Caco-2 (cell line): Measurements from ENCODE around the gene MIPEP. TPM values are rescaled to one million over a fixed set of nuclear protein-coding genes. Genes with fewer than 3 reads are reported as not detected.

Source experiments
- BruUV-seq: library from RNA; stranded (reverse); fragments of 400-500 nt; replicated peaks from 2 replicates; lab custom pipeline; 2021; lab: Mats Ljungman, UMichigan
- CTCF ChIA-PET: fragments of 300-600 bp; sonication (Branson Sonifier 250); formaldehyde crosslinking; loops from one replicate; lab custom pipeline; 2022; ENCODE audit warnings: antibody characterized with exemption; lab: Charles Lee
- POLR2A ChIA-PET: fragments of 300-600 bp; sonication (Branson Sonifier 250); formaldehyde crosslinking; loops from one replicate; lab custom pipeline; 2022; ENCODE audit warnings: antibody characterized with exemption; lab: Charles Lee
- DNase-seq, 2 experiments: peaks; one replicate each; pipeline versions ENCODE4 v3.0.0 to v3.0.0-alpha.2; 2020 to 2022
- H3K27me3 ChIP-seq: replicated peaks from 2 replicates; pipeline ENCODE4 v1.6.0; 2011; ENCODE audit warnings: low read length; ENCODE audit not compliant: control insufficient read depth, insufficient read depth
- H3K36me3 ChIP-seq: 2 replicates; pipeline ENCODE4 v1.5.1; 2011; ENCODE audit warnings: low read length; ENCODE audit not compliant: control insufficient read depth, insufficient read depth
- H3K4me1 ChIP-seq: fragments of 250-450 bp; sonication (Bioruptor Pico); 2 replicates; pipeline ENCODE4 v1.5.1; 2020; ENCODE audit warnings: mild to moderate bottlenecking
- H3K4me3 ChIP-seq: 2 replicates; pipeline ENCODE4 v1.5.1; 2011; ENCODE audit warnings: low read depth, mild to moderate bottlenecking, control low read depth, low read length
- H3K9me3 ChIP-seq: fragments of 250-450 bp; sonication (Bioruptor Pico); 2 replicates; pipeline ENCODE4 v1.5.1; 2020; ENCODE audit warnings: mild to moderate bottlenecking, moderate library complexity
- H3K27ac Mint-ChIP-seq: one replicate; pipeline ENCODE4 v1.8.0; 2022; ENCODE audit warnings: mixed read lengths; ENCODE audit not compliant: unreplicated experiment
- H3K27me3 Mint-ChIP-seq: one replicate; pipeline ENCODE4 v1.8.0; 2022; ENCODE audit warnings: mixed read lengths; ENCODE audit not compliant: insufficient read depth, unreplicated experiment
- H3K36me3 Mint-ChIP-seq: one replicate; pipeline ENCODE4 v1.8.0; 2022; ENCODE audit warnings: mild to moderate bottlenecking, mixed read lengths; ENCODE audit not compliant: insufficient read depth, unreplicated experiment
- H3K4me1 Mint-ChIP-seq: one replicate; pipeline ENCODE4 v1.8.0; 2022; ENCODE audit warnings: low read depth, mixed read lengths; ENCODE audit not compliant: unreplicated experiment
- H3K4me3 Mint-ChIP-seq: one replicate; pipeline ENCODE4 v1.8.0; 2022; ENCODE audit warnings: mild to moderate bottlenecking, moderate library complexity, mixed read lengths; ENCODE audit not compliant: unreplicated experiment
- H3K9me3 Mint-ChIP-seq: one replicate; pipeline ENCODE4 v1.8.0; 2022; ENCODE audit warnings: mixed read lengths; ENCODE audit not compliant: unreplicated experiment
- intact Hi-C: fragments of 100-400 bp; cut with micrococcal nuclease; formaldehyde crosslinking; loops from one replicate; pipeline ENCODE4 v1.10.0; 2022; ENCODE audit not compliant: unreplicated experiment
- total RNA-seq: library from RNA; stranded (reverse); gene quantifications from 2 replicates; pipeline ENCODE4 v1.2.3, GENCODE V29; 2022
- TF ChIP-seq, protein P1 (sequence below), 2 experiments: fragments of 200-600 bp in 1 of 2; IDR thresholded peaks; 1 replicate in 1 of 2; 2 replicates in 1 of 2; pipeline versions ENCODE4 v1.5.1 to v1.8.0; 2011 to 2022; ENCODE audit warnings: antibody characterized with exemption in 1 of 2, control low read depth in 1 of 2, inconsistent platforms in 1 of 2, low read depth in 1 of 2, low read length in 1 of 2, mild to moderate bottlenecking in 1 of 2, moderate library complexity in 1 of 2; ENCODE audit not compliant: insufficient read depth in 1 of 2, severe bottlenecking in 1 of 2, unreplicated experiment in 1 of 2

The MIPEP gene
- total RNA-seq, 1 experiment from 2014 or later = 40.6 TPM

DNA sequence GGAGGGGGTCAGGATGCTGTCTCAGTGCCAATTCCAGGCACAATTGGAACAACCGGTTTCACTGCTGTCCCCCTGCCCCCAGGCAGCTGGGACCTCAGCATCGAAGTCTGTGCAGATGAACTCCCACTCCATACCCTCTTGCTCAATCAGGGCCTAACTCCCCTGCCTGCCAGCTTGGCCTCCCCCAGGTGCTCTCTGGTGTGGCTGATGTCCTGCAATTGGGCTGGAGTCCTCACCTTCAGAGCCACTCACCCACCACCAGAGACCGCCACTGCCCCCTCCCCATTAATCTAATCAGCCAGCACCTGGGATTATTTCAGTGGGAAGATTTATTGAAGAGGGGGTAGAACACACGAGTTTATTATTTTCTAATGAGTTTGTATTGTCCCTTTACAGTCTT lies 118.8 kb downstream of the MIPEP start:
- POLR2A ChIA-PET = no interaction called here
- BruUV-seq = no TSS peak
- Histone ChIP-seq H3K4me3 (no peak overlapping the region), H3K27me3 (no peaks in the 10 kb centered on the region), H3K9me3 (no peaks in the 10 kb centered on the region), H3K36me3 (no peaks in the 10 kb centered on the region), H3K4me1 (peaks cover 5% of the 10 kb centered on the region; the same call in 1 of the 2 replicates)
- Mint-ChIP-seq H3K27me3 (no peaks in the 10 kb centered on the region), H3K9me3 (no peaks in the 10 kb centered on the region), H3K36me3 (no peaks in the 10 kb centered on the region), H3K27ac (no peak overlapping the region), H3K4me3 (no peak overlapping the region), H3K4me1 (peaks cover 20% of the 10 kb centered on the region)
- TF ChIP-seq, protein P1, sequence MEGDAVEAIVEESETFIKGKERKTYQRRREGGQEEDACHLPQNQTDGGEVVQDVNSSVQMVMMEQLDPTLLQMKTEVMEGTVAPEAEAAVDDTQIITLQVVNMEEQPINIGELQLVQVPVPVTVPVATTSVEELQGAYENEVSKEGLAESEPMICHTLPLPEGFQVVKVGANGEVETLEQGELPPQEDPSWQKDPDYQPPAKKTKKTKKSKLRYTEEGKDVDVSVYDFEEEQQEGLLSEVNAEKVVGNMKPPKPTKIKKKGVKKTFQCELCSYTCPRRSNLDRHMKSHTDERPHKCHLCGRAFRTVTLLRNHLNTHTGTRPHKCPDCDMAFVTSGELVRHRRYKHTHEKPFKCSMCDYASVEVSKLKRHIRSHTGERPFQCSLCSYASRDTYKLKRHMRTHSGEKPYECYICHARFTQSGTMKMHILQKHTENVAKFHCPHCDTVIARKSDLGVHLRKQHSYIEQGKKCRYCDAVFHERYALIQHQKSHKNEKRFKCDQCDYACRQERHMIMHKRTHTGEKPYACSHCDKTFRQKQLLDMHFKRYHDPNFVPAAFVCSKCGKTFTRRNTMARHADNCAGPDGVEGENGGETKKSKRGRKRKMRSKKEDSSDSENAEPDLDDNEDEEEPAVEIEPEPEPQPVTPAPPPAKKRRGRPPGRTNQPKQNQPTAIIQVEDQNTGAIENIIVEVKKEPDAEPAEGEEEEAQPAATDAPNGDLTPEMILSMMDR (IDR thresholded peaks at IDR 0.05; ENCODE audit: insufficient read depth in 1 of 2, low read depth in 1 of 2, low read length in 1 of 2, severe bottlenecking in 1 of 2, unreplicated experiment in 1 of 2) = peak in 1 of 2 experiments; percentile 16
- peak in 1 of 2 experiments; percentile 28 for DNase-seq
- intact Hi-C loops = loop anchor here (1.0 kb wide), 1 partner anchor 101 kb away; no protein-coding TSS in a partner anchor
- CTCF ChIA-PET = no interaction called here

GRCh38 chr13:23769401-23769800 lies 119.8 kb downstream of the MIPEP start:
- Histone ChIP-seq H3K9me3 (no peaks in the 10 kb centered on the region), H3K4me1 (peaks cover 5% of the 10 kb centered on the region; the same call in 1 of the 2 replicates), H3K27me3 (no peaks in the 10 kb centered on the region), H3K4me3 (no peak overlapping the region), H3K36me3 (no peaks in the 10 kb centered on the region)
- BruUV-seq = no TSS peak
- no peaks in the 10 kb centered on the region for H3K27me3 Mint-ChIP-seq
- intact Hi-C loops = no loop called here
- ChIA-PET CTCF (no interaction called here), POLR2A (no interaction called here)
- H3K4me1 Mint-ChIP-seq = peaks cover 20% of the 10 kb centered on the region
- H3K4me3 Mint-ChIP-seq = no peak overlapping the region
- no peak for DNase-seq
- no peaks in the 10 kb centered on the region for H3K9me3 Mint-ChIP-seq
- no peaks in the 10 kb centered on the region for H3K36me3 Mint-ChIP-seq
- H3K27ac Mint-ChIP-seq = no peak overlapping the region
- TF ChIP-seq, protein P1 (IDR thresholded peaks at IDR 0.05; ENCODE audit: insufficient read depth in 1 of 2, low read depth in 1 of 2, low read length in 1 of 2, severe bottlenecking in 1 of 2, unreplicated experiment in 1 of 2) = no peak

DNA sequence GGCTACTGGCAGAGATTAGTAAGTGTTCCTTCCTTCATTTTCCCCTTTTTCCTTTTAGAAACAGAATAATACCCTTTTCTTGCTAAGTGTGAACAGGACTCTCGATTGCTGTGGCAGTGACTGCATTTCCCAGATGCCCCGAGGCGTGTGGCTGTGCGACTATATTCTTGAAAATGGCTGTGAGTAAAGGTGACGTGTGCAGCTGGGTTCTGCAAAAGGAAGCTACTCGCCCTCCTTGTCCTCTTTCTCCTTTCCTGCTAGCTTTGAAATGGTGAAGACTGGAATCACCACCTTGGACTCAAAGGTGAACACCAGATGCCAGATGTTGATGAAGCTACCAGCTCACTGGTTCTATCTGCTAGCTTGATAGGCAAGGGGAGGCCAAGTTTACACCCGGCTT lies 121.4 kb downstream of the MIPEP start:
- H3K9me3 Mint-ChIP-seq = no peaks in the 10 kb centered on the region
- peaks cover 5% of the 10 kb centered on the region; the same call in 1 of the 2 replicates for H3K4me1 ChIP-seq
- no TSS peak for BruUV-seq
- H3K4me1 Mint-ChIP-seq = peaks cover 16% of the 10 kb centered on the region
- no peaks in the 10 kb centered on the region for H3K36me3 Mint-ChIP-seq
- POLR2A ChIA-PET = no interaction called here
- no peak overlapping the region for H3K27ac Mint-ChIP-seq
- no peak overlapping the region for H3K4me3 ChIP-seq
- TF ChIP-seq, protein P1 (IDR thresholded peaks at IDR 0.05; ENCODE audit: insufficient read depth in 1 of 2, low read depth in 1 of 2, low read length in 1 of 2, severe bottlenecking in 1 of 2, unreplicated experiment in 1 of 2) = no peak
- H3K4me3 Mint-ChIP-seq = no peak overlapping the region
- no peaks in the 10 kb centered on the region for H3K27me3 Mint-ChIP-seq
- H3K9me3 ChIP-seq = no peaks in the 10 kb centered on the region
- H3K27me3 ChIP-seq = no peaks in the 10 kb centered on the region
- no peaks in the 10 kb centered on the region for H3K36me3 ChIP-seq
- CTCF ChIA-PET = no interaction called here
- intact Hi-C loops = no loop called here
- DNase-seq = no peak
